GM03348 (cell line): ENCODE results near the gene NAIP.
"Not testable (repeated sequence)": the region's sequence is repeated elsewhere in the genome, so short reads cannot be mapped to it uniquely, and the experiment has no call there.

Experiments used
- DNase-seq: peaks from one replicate; pipeline ENCODE4 v3.0.0; 2012; ENCODE audit warnings: low spot score

The NAIP gene, protein sequence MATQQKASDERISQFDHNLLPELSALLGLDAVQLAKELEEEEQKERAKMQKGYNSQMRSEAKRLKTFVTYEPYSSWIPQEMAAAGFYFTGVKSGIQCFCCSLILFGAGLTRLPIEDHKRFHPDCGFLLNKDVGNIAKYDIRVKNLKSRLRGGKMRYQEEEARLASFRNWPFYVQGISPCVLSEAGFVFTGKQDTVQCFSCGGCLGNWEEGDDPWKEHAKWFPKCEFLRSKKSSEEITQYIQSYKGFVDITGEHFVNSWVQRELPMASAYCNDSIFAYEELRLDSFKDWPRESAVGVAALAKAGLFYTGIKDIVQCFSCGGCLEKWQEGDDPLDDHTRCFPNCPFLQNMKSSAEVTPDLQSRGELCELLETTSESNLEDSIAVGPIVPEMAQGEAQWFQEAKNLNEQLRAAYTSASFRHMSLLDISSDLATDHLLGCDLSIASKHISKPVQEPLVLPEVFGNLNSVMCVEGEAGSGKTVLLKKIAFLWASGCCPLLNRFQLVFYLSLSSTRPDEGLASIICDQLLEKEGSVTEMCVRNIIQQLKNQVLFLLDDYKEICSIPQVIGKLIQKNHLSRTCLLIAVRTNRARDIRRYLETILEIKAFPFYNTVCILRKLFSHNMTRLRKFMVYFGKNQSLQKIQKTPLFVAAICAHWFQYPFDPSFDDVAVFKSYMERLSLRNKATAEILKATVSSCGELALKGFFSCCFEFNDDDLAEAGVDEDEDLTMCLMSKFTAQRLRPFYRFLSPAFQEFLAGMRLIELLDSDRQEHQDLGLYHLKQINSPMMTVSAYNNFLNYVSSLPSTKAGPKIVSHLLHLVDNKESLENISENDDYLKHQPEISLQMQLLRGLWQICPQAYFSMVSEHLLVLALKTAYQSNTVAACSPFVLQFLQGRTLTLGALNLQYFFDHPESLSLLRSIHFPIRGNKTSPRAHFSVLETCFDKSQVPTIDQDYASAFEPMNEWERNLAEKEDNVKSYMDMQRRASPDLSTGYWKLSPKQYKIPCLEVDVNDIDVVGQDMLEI (N-terminal part only)

DNA sequence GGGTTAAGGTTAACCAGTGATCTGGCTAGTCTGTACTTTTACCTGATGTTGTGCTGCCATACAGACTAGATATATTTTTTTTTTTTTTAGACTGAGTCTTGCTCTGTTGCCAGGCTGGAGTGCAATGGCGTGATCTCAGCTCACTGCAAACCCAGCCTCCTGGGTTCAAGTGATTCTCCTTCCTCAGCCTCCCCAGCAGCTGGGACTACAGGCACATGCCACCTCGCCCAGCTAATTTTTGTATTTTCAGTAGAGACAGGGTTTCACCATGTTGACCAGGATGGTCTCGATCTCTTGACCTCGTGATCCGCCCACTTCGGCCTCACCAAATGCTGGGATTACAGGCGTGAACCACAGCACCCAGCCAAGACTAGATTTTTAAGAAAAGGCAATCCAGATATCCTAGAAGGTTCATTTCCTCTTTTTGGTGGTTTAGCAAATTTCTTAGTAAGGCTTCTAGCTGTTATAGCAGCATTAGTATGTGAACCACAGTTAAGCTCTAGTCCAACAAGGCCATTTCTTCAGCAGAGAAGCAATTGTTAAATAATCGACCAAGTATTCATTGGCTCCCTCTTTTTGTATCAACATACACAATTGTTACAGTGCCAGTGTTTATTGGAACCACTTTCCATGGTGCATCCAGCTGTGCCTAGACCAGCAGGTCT is at the start of gene NAIP:
TSS of gene NAIP (minus strand) at position 51 of the 665 bp plus-strand sequence. CDS start 12,424 bp downstream, outside the sequence.
- not testable (repeated sequence) for DNase-seq

DNA sequence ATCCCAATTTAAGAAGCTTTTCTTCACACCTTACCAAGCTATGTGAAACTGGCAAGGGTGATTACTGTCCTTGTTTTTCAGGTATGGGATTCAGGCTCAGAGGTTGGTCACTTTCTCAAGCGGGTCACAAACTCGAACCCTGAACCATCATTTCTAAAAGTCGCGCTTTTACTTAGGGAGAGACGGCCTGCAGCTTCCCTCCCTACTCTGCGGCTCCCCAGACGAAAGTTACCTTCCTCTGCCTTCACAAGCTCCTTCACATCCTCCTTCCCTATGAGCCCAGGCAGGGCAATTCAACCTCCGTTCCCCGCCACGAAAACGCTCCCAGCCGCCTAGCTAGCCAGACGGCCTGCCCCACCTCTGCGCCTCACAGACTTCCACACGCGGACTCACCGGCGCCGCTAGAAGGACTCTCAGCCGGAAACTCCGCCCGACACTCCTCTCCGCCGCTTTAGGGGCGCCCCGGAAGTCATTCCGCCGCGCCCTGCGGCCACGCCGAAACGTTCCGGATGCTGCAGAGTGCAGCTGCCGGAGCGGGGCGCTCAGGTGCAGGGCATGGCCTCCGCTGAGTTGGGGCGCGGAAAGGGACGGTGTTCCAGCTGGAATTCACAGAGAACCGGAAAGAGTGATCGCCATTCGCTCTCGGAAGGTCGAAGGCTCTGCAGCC is 42.3 kb upstream of the NAIP start, which contains the start of gene GTF2H2:
TSS of gene GTF2H2 (minus strand) at position 415 of the 667 bp plus-strand sequence. CDS start 4,913 bp downstream, outside the sequence.
- DNase-seq = not testable (repeated sequence)

DNA sequence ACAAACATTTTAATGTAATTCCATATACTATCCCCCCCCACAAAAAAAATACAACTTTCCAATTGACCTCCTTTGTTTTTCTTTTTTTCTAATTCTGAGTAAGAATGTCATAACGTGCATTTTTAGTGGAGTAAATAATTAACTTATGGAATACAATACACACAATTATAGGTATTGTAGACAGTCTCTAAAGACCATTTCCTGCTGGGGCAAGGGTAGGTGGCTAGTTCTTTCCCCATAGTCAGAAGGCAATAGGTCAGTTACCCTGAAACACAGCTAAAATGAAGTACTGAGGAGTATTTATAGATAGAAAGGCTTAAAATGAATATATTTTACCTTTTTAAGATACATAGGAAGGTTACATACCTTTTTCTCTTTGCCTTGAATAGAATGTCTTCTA is 36.2 kb upstream of the NAIP start:
- not testable (repeated sequence) for DNase-seq

DNA sequence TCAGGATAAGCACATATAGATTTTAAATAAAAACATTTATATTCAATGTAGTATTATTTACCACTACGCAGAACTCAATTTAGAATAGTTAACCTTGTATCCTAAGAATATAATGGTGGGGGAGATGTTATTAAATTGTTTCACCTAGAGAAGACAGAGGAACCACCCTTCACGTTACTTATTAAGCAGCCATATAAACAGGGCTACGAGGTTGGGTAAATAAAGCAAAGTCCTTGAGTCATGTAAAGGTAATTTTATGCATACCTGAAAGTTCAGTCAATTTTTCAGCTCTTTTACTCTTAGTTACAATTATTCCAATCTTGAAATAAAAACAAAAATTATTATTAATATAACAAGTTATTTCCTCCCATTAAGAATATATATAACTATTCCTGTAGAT is 34.3 kb upstream of the NAIP start:
- DNase-seq = not testable (repeated sequence)

DNA sequence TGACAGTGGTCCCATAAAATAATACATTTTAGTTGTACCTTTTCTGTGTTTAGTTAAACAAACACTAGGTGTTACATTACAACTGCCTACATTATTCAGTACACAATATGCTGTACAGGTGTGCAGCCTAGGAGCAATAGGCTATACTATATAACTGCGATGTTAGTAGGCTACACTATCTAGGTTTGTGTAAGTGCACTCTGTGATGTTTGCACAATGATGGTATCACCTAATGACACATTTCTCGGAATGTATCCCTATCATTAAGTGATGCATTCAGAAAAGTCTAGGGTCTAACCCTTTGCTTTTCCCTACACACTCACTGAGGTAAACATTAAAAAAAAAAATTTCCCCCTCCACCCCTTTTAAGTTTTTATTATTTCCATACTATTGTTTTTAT is 19.7 kb upstream of the NAIP start:
- DNase-seq = not testable (repeated sequence)

DNA sequence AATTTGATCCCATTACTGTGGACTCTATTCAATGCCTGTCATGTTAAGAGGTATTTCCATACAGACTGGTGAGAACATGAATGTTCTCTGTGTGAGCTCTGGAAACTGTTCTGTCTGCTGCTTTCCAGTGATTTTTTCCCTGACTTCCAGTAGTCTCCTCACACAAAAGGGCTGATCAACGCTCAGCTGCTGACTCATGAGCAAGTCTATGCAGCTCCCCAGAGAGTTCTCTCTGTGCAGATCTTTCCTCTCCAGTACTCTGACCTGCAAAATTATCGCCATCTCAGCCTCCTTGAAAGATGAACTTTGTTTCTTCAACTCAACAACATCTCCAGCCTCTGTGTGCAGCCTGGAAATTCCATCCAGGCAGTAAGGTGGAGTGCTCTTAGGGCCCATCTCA is 19.0 kb upstream of the NAIP start:
- DNase-seq = not testable (repeated sequence)

DNA sequence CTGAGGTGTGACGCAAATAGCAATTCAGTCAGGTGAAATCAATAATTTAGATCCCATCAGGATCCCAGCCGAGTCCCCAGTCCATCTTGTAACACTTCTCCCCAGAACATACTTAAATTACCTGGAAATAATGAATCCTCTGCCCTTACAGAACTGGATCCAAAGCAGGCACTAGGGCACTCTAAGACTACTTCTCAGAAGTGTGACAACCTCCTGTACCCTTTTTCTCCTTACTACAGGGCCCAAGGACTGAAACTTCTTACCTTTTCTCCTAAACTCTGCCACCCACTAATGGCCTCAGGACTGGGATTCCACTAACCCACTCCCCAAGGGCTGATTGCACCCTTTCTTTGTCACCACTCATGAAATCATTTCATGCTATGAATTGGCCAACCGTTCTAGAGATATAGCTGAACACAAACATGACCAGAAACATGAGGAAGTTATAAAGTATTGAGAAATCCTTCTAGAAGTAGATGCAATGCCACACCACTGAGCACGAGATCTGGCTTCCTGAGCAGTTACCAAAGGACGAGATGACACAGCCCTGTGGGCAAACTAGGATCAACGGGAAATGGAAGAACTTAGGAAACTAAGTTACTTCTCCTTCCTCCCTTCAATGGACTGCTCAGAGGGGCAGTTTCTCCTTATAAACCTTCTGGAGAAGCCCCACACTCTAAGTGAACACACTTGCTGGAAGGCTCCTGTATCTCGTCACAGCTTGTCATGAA is 6.1 kb upstream of the NAIP start:
- DNase-seq = not testable (repeated sequence)

DNA sequence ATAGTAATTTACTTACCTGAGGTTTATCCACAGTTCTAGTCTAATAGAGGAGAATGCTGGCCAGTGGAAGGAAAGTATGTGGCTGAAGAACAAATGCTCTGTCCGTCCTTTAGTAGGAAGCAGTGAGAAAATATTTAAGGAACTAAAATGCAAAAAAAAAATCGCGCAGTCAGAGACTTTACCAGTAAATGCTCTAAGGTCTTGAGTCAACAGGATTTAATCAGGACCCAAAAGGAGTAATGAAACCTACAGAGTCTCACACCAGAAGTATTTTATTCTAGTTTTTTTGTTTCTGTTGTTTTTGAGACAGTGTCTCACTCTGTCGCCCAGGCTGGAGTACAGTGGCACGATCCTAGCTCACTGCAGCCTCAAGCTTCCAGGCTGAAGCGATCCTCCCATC is 4.5 kb downstream of the NAIP start:
- DNase-seq = not testable (repeated sequence)

DNA sequence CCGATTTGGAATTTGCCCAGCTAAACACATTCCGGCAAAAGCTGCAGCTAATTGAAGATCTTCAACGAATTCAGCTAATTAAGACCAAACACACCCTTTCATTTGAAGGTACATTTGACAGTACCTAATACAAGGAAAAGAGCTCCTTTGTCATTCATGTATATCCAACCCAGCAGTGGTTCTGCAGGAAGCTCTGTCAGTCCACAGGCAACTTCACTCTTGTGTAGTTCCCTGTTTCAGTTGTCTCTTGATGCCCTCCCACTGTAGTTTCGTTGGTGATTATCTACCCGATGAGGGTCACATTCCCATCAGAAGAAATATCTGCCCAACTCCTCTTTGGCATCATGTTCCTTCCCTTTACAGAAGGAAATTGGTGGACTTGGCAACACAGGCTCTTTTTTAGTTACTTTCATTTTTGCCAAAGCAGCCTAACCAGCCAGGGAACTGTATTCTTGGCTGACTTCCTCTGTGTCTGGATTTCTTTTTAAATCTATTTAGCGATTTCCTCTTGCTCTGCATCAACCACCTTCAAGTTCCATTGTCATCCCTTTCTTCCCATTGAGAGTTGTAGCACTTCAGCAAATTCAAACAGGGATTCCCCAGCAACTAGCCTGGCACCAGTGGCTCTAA is 6.6 kb downstream of the NAIP start:
- DNase-seq = not testable (repeated sequence)

DNA sequence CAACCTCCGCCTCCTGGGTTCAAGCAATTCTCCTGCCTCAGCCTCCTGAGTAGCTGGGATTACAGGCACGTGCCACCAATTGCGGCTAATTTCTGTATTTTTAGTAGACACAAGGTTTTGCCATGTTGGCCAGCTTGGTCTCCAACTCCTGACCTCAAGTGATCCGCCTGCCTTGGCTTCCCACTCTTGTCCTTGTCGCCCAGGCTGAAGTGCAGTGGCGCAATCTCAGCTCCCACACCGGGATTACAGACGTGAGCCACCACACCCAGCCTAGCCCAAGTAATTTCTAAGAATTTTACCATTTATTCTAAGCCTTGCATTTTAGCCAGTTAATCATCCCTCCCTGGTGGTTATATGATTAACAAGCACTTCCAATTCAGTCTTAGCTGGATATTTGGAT is 11.0 kb downstream of the NAIP start:
- DNase-seq = no peak

DNA sequence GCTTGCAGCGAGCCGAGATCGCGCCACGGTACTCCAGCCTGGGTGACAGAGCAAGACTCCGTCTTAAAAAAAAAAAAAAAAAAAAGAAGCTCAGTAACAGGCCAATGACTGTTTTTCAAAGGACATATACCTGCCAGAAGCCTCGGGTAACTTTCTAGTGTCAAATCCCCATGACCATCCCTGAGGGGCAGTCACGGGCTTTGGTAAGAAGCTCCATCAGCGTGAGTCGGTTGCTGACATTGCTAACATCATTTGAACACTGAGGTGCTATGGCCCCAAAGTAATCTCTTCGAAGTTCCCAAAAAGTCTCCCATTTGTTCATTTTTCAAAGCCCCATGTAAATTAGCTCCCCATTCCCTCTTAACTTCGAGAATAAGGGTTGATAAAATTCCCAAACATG is 11.6 kb downstream of the NAIP start:
- no peak for DNase-seq

DNA sequence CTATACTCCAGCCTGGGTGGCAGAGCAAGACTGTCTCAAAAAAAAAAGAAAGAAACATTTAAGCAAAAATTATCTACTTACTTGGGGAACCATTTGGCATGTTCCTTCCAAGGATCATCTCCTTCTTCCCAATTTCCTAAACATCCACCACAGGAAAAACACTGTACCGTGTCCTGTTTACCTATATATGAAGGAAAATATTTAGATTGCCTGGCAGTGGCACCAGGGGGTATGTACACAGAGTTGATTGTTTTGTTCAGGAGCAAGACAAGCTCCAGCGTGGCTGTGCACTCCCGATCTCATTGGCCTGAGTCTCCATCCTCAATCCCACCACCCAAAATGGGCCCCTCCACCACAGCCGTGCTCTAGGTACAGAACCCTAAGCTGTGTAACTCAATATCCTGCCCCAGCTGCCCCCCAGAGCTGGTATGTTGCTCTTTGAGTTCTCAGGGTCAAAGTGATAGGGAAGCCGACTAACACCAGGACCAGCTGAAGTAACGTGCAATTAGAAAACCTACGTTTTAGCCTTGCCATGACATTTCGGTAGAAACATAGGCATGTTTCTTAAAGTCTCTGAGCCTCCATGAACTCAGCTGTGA is 13.8 kb downstream of the NAIP start:
- no peak for DNase-seq

DNA sequence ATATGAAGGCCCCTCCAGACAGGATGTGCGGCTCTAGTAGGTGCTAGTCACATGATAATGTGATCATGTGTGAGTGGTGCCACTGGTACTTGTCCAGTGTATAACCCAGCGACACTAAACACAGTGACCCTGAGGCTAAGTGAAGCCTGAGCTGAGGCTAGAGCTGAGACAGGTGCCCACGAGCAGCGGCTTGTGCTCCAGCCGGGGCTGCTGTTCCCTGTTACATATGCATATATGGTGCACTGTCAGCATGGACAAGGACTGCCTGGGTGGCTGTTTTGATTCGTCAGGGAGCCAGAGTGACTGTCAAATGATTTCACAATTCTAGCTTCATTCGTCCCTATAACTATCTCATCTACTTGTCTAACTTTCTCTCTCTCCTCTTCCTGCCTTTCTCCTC is 18.2 kb downstream of the NAIP start:
- DNase-seq = not testable (repeated sequence)

DNA sequence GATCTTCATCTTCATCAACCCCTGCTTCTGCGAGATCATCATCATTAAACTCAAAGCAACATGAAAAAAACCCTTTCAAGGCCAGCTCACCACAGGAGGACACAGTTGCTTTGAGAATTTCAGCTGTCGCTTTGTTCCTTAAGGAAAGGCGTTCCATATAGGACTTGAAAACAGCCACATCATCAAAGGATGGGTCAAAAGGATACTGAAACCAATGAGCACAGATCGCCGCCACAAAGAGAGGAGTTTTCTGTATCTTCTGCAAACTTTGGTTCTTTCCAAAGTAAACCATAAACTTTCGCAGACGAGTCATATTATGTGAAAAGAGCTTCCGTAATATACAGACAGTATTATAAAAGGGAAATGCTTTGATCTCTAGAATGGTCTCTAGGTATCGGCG is 40.3 kb downstream of the NAIP start:
- not testable (repeated sequence) for DNase-seq

DNA sequence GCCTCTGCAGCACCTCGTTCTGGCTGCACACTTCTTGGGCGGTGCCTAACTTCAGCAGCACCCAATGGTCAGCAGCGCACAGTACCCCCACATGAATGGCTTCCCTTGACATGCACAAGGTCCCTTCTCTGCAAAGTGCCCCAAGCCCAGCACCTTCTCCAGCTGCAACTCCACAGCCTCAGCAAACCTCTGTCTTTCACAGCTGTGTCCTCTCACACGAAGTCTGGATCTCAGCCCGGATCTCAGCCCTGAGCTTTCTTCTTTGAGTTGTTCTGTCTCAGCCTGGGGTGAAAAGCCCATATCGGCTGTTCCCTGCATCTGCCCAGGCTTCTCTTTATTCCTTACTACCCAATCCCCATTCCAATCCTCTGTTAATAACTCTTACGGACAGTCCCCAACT is 57.9 kb downstream of the NAIP start:
- not testable (repeated sequence) for DNase-seq

DNA sequence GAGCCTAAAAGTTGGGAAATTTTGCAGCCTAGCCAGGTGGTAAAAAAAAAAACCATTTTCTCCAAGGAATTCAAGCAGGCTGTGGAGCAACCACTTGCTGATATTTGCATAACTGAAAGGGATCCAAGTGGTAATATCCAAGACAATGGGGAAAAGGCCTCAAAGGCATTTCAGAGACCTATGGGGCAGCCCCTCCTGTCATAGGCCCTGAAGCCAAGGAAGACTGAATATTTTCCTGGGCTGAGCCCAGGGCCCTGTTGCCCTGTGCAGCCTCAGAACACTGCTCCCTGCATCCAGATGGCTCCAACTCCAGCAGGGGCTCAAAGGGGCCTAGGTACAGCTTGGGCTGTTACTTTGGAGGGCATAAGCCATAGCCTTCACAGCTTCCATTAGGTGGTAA is 60.6 kb downstream of the NAIP start:
- not testable (repeated sequence) for DNase-seq

DNA sequence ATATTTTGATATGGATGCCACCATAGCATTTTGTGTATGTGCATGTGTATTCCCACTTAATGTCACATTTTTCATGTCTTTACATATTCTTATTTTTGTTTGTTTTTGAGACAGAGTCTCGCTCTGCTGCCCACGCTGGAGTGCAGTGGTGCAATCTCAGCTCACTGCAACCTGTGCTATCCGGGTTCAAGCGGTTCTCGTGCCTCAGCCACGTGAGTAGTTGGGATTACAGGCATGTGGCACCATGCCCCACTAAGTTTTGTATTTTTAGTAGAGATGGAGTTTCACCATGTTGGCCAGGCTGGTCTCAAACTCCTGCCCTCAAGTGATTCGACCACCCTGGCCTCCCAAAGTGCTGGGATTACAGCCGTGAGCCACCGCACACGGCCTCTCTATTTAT is 72.1 kb downstream of the NAIP start:
- DNase-seq = not testable (repeated sequence)

DNA sequence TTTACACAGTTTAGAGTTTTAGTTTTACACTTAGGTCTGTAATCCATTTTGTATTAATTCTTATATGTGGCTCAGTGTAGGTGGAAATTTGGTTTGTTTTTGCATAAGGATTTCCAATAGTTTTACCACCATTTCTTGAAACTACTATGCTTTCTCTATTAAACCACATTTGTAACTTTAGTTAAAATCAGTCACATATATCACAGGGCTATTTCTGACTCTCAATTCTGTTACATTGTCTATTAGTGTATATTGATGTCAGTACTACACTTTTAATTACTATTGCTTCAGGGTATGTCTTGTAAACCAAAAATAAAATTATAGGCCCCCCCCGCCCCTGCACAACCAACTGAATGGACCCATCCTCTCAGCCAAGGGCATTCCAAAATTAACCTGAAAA is 92.6 kb downstream of the NAIP start:
- not testable (repeated sequence) for DNase-seq

DNA sequence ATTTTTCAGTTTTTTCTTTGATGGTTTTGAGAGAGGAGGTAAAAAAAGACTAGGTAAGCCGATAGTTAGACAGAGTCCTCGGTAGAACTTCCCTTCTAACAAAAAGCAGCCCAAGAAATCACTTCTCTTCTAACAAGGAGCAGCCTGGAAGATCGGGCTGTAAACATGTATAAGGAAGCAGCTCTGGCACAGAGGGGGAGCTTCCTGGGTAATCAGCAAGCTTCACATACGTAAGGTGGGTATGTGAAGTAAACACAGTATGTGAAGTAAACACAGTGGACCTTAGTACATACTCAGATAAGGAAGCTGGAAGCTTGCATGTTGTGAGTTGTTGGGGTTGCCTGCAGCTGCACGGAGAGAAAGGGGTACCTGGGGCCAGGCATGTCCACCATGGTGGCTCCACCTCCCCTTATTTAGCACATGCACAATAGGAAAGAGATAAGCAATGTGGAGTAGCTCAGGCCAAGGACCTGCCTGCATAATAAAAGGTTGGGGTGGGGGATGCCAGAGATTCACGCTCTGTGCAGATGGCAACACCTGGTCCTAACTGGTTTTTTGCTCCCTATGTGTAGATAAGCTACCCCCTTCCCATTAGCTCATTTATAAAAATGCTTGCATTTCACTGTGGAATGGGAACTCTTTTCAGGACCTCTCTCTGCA is 93.3 kb downstream of the NAIP start:
- not testable (repeated sequence) for DNase-seq
